ENCODE measurements around the gene EFNB2.

DNA sequence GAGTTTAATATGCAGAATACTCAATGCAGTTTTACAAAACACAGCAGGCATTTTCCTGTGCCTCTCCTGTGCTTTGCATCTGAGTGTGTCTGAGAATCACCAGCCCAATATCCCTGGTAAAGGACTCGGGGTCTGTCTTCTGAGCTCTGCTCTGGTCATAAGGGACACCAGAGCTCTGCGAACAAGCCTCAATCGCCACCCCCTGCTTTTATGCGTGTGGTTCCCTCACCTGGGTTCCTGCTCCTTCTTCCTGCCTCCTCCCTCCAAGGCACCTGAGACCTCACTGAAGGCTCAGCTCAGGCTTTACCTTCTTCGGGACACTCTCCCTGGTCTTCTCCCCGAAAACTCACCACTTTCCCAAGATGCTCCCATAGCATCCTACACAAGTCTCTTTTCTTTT, 84.5 kb downstream of the EFNB2 start:
- TF ChIP-seq, protein P1, sequence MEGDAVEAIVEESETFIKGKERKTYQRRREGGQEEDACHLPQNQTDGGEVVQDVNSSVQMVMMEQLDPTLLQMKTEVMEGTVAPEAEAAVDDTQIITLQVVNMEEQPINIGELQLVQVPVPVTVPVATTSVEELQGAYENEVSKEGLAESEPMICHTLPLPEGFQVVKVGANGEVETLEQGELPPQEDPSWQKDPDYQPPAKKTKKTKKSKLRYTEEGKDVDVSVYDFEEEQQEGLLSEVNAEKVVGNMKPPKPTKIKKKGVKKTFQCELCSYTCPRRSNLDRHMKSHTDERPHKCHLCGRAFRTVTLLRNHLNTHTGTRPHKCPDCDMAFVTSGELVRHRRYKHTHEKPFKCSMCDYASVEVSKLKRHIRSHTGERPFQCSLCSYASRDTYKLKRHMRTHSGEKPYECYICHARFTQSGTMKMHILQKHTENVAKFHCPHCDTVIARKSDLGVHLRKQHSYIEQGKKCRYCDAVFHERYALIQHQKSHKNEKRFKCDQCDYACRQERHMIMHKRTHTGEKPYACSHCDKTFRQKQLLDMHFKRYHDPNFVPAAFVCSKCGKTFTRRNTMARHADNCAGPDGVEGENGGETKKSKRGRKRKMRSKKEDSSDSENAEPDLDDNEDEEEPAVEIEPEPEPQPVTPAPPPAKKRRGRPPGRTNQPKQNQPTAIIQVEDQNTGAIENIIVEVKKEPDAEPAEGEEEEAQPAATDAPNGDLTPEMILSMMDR (IDR thresholded peaks at IDR 0.05), result no peak
- TF ChIP-seq POLR2A (IDR thresholded peaks at IDR 0.05), result no peak
- TF ChIP-seq EP300 (IDR thresholded peaks at IDR 0.05), result no peak
- TF ChIP-seq POLR2AphosphoS5 (IDR thresholded peaks at IDR 0.05), result no peak
